GM19043 (cell line): Measurements from ENCODE around the gene STK4.
"Not testable (repeated sequence)": the region's sequence is repeated elsewhere in the genome, so short reads cannot be mapped to it uniquely, and the experiment has no call there.

Experiments
- ATAC-seq: cut with Tn5 transposase; IDR thresholded peaks from one replicate; pipeline ENCODE4 v1.9.1; 2021; ENCODE audit warnings: low read depth; ENCODE audit not compliant: unreplicated experiment

Gene STK4

GRCh38 chr20:45020236-45020886 is 54.0 kb downstream of the STK4 start:
- no peak for ATAC-seq

DNA sequence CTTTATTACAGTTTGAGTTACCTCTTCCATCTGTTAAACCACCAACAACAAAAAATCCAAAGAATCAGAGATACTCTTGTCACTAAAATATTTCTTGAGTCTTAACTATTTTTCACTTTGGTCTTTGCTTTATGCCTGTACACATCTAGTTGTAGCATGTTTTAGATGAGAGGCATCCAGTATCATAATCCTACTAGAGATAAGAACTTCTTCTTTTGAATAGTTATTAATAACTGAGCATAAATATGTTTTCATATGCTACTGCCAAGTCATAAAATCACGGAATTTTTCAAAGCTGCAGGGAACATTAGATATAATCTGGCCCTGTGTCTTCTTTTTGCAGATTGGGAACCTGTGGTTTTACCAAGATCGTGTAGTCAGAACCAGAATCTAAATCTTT is 55.3 kb downstream of the STK4 start:
- ATAC-seq: no peak

DNA sequence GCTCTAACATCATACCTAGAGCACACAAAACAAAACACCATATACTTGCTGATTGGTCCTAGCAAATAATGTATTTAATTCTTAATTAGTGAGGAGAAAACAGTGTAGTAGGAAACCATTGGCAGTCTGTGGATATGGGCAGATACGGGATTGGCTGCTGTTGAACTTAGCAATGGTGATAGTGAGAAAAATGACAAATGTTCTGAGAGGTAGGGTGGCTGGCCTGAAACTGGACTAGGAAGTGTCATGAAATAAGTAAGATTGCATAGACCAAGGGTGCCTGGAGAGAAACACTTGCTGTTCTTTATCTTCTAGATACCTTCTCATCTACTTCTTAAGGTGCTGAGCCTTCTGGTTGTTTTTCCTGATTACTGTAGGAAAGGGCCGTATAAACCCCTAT is 56.8 kb downstream of the STK4 start:
- not testable (repeated sequence) for ATAC-seq

- ATAC-seq: no peak
These were observed 62.3 kb downstream of the STK4 start for GRCh38 chr20:45028424-45029136.

DNA sequence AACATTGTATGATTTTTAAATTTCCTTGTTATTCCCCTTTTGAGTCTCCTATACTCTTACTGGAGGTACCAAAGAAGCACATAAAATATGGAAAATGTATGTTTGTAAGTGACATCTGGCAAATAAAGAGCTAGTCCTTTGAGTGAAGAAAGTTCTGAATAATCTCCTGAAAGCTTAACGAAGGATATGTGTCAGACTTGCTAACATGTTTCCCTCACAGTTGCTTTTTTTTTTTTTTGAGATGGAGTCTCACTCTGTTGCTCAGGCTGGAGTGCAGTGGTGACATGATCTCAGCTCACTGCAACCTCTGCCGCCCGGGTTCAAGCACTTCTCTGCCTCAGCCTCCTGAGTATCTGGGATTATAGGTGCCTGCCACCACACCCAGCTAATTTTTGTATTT is 63.6 kb downstream of the STK4 start:
- no peak for ATAC-seq

- ATAC-seq: no peak
These were observed 66.0 kb downstream of the STK4 start for GRCh38 chr20:45032276-45032675.

DNA sequence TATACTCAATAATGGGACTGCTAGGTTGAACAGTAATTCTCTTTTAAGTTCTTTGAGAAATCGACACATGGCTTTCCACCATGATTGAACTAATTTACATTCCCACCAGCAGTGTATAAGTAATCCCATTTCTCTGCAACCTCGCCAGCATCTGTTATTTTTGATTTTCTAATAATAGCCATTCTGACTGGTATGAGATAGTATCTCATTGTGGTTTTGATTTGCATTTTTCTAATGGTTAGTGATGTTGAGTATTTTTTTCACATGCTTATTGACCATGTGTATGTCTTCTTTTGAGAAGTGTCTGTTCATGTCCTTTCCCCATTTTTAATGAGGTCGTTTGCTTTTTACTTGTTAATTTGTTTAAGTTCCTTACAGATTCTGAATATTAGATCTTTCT is 66.5 kb downstream of the STK4 start:
- no peak for ATAC-seq

- no peak for ATAC-seq
These were observed 68.1 kb downstream of the STK4 start for GRCh38 chr20:45034436-45034835.

GRCh38 chr20:45036044-45036755 is 69.9 kb downstream of the STK4 start:
- ATAC-seq: no peak

- ATAC-seq: no peak
These were observed 70.7 kb downstream of the STK4 start for GRCh38 chr20:45037050-45037449.

DNA sequence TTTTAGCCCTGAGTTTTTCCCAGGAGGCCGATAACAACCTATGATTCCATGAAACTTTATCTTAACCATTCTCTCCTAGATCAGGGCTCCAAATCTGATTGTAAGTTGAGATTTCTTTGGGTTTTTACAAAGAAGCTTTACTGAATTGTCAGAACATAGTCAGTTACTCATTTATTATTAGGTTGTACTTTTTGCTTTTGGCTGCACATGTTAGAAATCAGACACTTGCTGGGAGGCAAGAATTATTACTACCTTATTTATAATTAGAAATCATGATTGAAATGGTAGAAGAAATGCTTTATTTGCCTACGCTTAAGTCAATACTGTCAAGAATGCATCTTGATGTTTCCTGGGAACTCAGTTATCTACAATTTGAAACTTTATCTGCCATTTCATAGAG is 71.3 kb downstream of the STK4 start:
- no peak for ATAC-seq

GRCh38 chr20:45038745-45039474 is 72.6 kb downstream of the STK4 start:
- ATAC-seq: no peak

- no peak for ATAC-seq
These were observed 73.1 kb downstream of the STK4 start for GRCh38 chr20:45039475-45039820.

DNA sequence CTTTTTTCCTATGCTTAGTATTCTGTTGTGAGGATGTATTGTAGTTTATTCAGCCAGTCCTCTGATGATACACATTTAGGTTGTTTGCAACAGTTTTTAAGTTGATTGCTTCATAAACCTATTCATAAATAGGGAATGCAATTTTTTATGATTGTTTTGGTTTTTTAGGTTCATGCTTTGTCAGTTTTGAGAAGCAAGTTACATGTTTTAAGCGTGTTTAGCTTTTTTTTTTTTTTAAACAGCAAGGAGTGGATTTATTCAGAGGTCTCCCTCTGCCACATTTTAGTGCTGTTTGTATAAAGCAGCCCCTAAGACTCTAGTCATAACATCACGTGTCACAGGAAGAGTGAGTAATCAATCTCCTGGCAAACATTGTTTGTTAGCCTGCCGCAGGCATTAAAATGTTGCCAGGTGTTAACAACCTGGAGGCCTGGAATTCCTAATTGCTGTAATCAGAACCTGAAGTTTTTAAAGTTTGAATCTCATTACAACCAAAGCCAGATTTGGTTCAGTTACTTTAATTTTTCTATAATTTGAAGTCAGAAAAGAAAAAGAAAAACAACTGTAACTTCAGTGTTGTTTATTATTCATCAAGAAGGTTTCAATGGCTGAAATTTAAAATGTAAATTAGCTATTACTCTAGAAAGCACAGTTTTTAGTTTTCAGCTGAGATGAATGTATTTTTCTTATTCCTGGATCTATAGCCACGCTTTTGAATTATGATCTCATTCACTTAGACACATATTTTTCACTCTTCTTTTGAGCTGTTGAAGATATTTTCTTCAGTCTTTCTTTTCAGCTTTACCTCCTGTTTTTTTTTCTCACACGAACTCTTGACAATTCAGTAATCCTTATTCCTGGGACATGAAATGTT is 75.4 kb downstream of the STK4 start:
- no peak for ATAC-seq

DNA sequence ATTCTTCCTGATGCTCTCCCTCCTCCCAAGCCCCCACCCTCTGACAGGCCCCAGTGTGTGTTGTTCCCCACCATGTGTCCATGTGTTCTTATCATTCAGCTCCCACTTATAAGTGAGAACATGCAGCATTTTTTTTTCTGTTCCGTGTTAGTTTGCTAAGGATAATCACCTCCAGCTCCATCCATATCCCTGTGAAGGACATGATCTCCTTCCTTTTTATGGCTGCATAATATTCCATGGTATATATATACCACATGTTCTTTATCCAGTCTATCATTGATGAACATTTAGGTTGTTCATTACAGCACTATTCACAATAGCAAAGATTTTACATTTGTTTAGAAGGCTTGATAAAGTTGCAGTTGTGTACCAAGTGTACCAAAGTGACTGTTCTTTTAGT is 76.7 kb downstream of the STK4 start:
- ATAC-seq: no peak

DNA sequence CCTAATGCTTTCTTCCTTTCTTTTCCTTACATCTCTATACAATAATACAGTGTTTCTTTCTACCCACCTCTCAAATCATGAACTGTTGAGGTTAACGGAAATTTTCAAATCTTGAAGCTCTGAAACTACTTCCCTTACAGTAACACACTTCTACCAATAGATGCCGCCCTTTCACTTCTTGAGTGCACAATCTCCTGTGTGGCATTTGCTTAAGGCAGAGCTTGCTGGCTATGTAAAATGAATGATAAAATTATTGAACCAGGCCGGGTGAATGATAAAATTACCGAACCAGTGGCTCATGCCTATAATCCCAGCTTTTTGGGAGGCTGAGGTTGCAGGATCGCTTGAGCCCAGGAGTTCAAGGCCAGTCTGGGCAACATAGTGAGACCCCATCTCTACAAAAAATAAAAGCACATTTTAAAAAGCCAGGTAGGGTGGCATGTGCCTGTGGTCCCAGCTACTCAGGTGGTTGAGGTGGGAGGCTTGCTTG is 77.8 kb downstream of the STK4 start:
- no peak for ATAC-seq

DNA sequence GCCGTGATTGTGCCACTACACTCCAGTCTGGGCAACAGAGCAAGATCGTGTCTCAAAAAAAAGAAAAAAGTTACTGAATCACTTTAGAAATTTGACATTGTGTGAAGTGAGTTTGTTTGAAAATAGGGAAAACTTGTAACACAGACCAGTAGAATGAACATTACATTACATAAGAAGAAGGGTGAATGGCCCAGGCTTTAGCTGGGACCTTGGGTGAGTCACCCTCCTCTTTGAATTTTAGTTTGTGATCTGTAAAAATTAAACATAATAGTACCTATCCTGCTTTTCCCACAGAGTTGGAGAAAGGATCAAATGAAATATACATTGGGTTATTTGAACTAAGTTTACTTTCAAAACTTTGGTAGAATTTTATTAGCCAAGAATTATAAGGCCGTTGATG is 78.3 kb downstream of the STK4 start:
- ATAC-seq: no peak

GRCh38 chr20:45047581-45048119 is 81.3 kb downstream of the STK4 start:
- no peak for ATAC-seq

- no peak for ATAC-seq
These were observed 83.1 kb downstream of the STK4 start for GRCh38 chr20:45049438-45049837.

DNA sequence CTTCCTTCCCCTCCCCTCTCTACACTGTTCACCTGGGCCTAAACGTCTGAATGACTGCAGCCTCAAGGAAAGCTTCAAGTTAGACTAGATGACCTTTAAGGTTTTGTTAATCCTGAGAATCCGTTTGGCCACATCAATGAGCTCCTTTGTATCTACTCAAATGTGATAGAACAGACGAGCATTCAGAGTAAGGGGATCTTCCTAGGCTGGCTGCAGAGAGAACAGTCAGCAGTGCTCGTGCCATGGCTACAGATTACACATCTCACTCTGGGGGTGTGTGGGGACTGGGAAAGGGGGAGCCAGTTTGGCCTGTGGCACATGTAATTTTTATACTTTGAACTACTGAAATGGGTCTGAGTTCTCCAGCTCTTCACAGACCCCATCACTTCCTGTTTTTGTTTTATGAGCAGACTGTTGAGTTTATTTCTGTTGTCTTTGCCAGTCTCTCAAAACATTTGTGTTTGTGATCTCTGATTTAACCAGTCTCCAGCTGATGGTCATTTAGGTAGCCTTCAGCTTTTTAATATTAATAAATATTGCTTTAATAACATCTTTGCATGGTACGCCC is 83.7 kb downstream of the STK4 start:
- ATAC-seq: no peak
